T-cell (primary cell): ENCODE measurements around the gene CELSR3. TPM values are rescaled to one million over a fixed set of nuclear protein-coding genes. Genes with fewer than 3 reads are reported as not detected.

Experiments used
- ATAC-seq, 4 experiments: fragments of 200-7000 bp in 3 of 4; fragments of 150-1000 bp in 1 of 4; cut with Tn5 transposase; replicated peaks in 1 of 4; 1 replicate in 3 of 4; 2 replicates in 1 of 4; pipeline ENCODE4 v1.10.0; 2021; ENCODE audit warnings: moderate library complexity in 3 of 4, mild to moderate bottlenecking in 2 of 4, moderate number of reproducible peaks in 1 of 4
- CTCF ChIA-PET, 2 donors: fragments of 300-600 bp; sonication (Branson Sonifier 250); formaldehyde crosslinking; loops; one replicate each; lab custom pipeline; 2022; ENCODE audit warnings: antibody characterized with exemption in 2 of 2; lab: Charles Lee
- POLR2A ChIA-PET, 2 donors: fragments of 300-600 bp; sonication (Branson Sonifier 250); formaldehyde crosslinking; loops; one replicate each; lab custom pipeline; 2022; ENCODE audit warnings: antibody characterized with exemption in 2 of 2; lab: Charles Lee
- DNase-seq, 35 experiments: peaks; one replicate each; pipeline versions ENCODE4 v3.0.0 to v3.0.0-alpha.2; 2013 to 2023
- H3K27ac ChIP-seq: one replicate; pipeline ENCODE4 v1.5.1; 2013; ENCODE audit warnings: low read length
- H3K27me3 ChIP-seq, 2 experiments: replicated peaks in 1 of 2; 1 replicate in 1 of 2; 2 replicates in 1 of 2; pipeline versions ENCODE4 v1.6.1 to v1.7.0; 2013; ENCODE audit warnings: low read length in 1 of 2, mixed read lengths in 1 of 2; ENCODE audit not compliant: control insufficient read depth in 2 of 2, insufficient read depth in 2 of 2; ENCODE audit errors: extremely low read depth in 1 of 2
- H3K36me3 ChIP-seq, 2 donors: 1 replicate in 1 of 2; 2 replicates in 1 of 2; pipeline versions ENCODE4 v1.6.1 to v1.7.0; 2013; ENCODE audit warnings: low read length in 1 of 2; ENCODE audit not compliant: control insufficient read depth in 2 of 2, insufficient read depth in 1 of 2; ENCODE audit errors: extremely low read depth in 1 of 2
- H3K4me1 ChIP-seq, 2 experiments: 1 replicate in 1 of 2; 2 replicates in 1 of 2; pipeline versions ENCODE4 v1.6.1 to v1.7.0; 2013; ENCODE audit warnings: low read length in 2 of 2, mixed read lengths in 1 of 2; ENCODE audit not compliant: insufficient read depth in 2 of 2, control insufficient read depth in 1 of 2; ENCODE audit errors: extremely low read depth in 1 of 2
- H3K4me3 ChIP-seq, 2 donors: 1 replicate in 1 of 2; 2 replicates in 1 of 2; pipeline versions ENCODE4 v1.5.1 to v1.7.0; 2013; ENCODE audit warnings: mild to moderate bottlenecking in 2 of 2, low read length in 1 of 2, moderate library complexity in 1 of 2; ENCODE audit not compliant: control insufficient read depth in 1 of 2; ENCODE audit errors: extremely low read depth in 1 of 2
- H3K9me3 ChIP-seq: 2 replicates; pipeline ENCODE4 v1.7.0; 2013
- H3K27ac Mint-ChIP-seq, 2 donors: one replicate each; pipeline ENCODE4 v1.8.0; 2020 to 2021; ENCODE audit warnings: mild to moderate bottlenecking in 2 of 2, mixed read lengths in 2 of 2
- H3K27me3 Mint-ChIP-seq, 2 donors: one replicate each; pipeline ENCODE4 v1.8.0; 2021 to 2022; ENCODE audit warnings: mixed read lengths in 2 of 2
- H3K36me3 Mint-ChIP-seq: one replicate; pipeline ENCODE4 v1.8.0; 2021; ENCODE audit warnings: mixed read lengths
- H3K4me1 Mint-ChIP-seq, 3 donors: one replicate each; pipeline ENCODE4 v1.8.0; 2020 to 2022; ENCODE audit warnings: mixed read lengths in 3 of 3, mild to moderate bottlenecking in 1 of 3
- H3K4me3 Mint-ChIP-seq, 3 donors: one replicate each; pipeline ENCODE4 v1.8.0; 2020 to 2022; ENCODE audit warnings: mild to moderate bottlenecking in 3 of 3, mixed read lengths in 3 of 3, moderate library complexity in 3 of 3
- H3K9me3 Mint-ChIP-seq, 3 donors: one replicate each; pipeline ENCODE4 v1.8.0; 2020 to 2022; ENCODE audit warnings: mixed read lengths in 3 of 3
- WGBS: methylation state at CpG from one replicate; pipeline ENCODE4 v1.1.5; 2013; ENCODE audit warnings: missing lambda C conversion rate; ENCODE audit not compliant: insufficient coverage; 5-methylcytosine and 5-hydroxymethylcytosine counted together
- total RNA-seq, 35 experiments: library from RNA in 6 of 35; stranded (reverse) in 6 of 35; fragments of 120-200 nt in 1 of 35; gene quantifications; one replicate each; pipeline versions ENCODE4 v1.2.1 to v1.2.4 and lab custom pipeline; 2013 to 2026

The CELSR3 gene
- total RNA-seq, 5 donors from 2014 or later (not counting 1 experiment from before 2014, with no cell fraction given) = 5.6 to 7.4 (median 6.2) TPM

DNA sequence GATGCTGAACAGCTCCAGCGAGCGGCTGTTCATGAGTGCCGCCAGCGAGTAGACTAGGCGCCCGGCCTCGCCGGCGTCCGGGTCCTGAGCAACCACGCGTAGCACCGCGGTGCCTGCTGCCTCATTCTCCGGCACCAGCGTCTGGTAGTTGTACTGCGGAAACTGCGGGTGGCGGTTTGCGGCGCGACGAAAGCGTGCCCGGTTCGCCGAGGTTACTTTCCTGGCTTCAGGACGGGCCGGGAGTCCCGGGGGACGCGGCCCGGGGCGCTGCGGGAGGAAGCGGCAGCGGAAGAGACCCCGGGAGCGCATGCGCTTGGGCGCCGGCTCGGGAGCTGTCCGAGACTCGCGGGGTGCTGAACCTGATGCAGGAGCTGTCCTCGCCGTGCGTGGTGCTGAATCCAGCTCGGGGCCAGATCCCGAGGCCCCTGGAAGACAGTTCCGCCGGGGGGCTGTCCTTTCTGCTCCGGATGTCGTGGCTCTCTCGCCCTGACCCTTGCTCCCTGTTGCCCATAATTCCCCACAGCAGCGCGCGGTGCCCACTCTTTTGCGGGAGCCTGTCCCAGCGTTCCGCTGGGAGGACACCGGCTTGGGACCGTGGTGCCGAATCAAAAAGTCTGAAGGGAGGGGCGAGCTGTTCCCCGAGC lies 1.1 kb downstream of the CELSR3 start:
- H3K27me3 Mint-ChIP-seq = peaks cover 20 to 26% of the 10 kb centered on the region in 2 donors
- H3K9me3 Mint-ChIP-seq = no peaks in the 10 kb centered on the region
- Histone ChIP-seq H3K4me3 (peak overlapping the region; percentile 34 to 42), H3K9me3 (no peaks in the 10 kb centered on the region), H3K4me1 (peaks cover 3 to 47% of the 10 kb centered on the region in 2 experiments), H3K27me3 (peaks cover 2 to 65% of the 10 kb centered on the region in 2 experiments), H3K27ac (no peak overlapping the region), H3K36me3 (no peaks in the 10 kb centered on the region)
- no peaks in the 10 kb centered on the region for H3K36me3 Mint-ChIP-seq
- ChIA-PET CTCF (interaction anchor here in 1 of 2 donors (0.6 kb wide), 1 partner anchor 22 kb away, joined by 4 read pairs; no protein-coding TSS in a partner anchor), POLR2A (interaction anchor here in 1 of 2 donors (0.5 kb wide), 1 partner anchor 759 kb away, joined by 3 read pairs; no protein-coding TSS in a partner anchor)
- peaks cover 14 to 36% (median 24%) of the 10 kb centered on the region in 3 donors for H3K4me1 Mint-ChIP-seq
- peak overlapping the region; percentile 13 to 54 (median 21) for H3K4me3 Mint-ChIP-seq
- WGBS = 4% methylated on average over 66 of the region's 67 CpGs
- DNase-seq (peak; percentile 35 to 86 (median 70)), ATAC-seq (peak; percentile 45 to 63 (median 48))
- no peak overlapping the region for H3K27ac Mint-ChIP-seq

DNA sequence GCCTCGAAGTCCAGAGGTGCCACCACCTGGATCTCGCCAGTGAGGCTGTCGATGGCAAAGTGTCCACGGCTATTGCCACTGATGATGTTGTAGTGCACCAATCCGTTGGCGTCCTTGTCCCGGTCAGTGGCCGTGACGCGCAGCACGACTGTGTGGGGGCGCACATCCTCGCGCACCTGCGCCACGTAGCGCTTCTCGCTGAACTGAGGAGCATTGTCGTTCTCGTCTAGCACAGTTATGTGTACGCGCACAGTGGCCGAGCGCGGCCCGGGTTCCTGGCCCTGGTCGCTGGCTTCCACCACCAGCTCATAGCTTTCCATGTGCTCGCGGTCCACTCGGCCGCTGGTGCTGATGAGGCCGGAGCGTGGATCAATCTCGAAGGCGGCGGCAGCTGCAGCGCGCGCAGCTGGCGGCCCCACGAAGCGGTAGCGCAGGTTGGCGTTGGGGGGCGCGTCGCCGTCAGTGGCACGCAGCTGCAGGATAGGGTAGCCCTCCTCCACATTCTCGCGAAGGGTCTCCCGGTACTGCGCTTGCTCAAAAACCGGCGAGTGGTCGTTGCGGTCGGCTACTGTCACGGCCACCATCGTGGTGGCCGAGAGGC lies 1.8 kb downstream of the CELSR3 start:
- Histone ChIP-seq H3K4me1 (peaks cover 3 to 51% of the 10 kb centered on the region in 2 experiments), H3K36me3 (no peaks in the 10 kb centered on the region), H3K9me3 (no peaks in the 10 kb centered on the region), H3K27me3 (peaks cover 2 to 65% of the 10 kb centered on the region in 2 experiments), H3K4me3 (peak overlapping the region in 1 of 2 donors; percentile 42), H3K27ac (no peak overlapping the region)
- peaks cover 20 to 26% of the 10 kb centered on the region in 2 donors for H3K27me3 Mint-ChIP-seq
- ChIA-PET CTCF (no interaction called here), POLR2A (no interaction called here)
- ATAC-seq (no peak), DNase-seq (no peak)
- no peak overlapping the region for H3K27ac Mint-ChIP-seq
- WGBS = 68% methylated on average over 61 of the region's 61 CpGs
- H3K4me3 Mint-ChIP-seq = peak overlapping the region in 1 of 3 donors; percentile 54
- H3K4me1 Mint-ChIP-seq = peaks cover 14 to 37% (median 25%) of the 10 kb centered on the region in 3 donors
- H3K9me3 Mint-ChIP-seq = no peaks in the 10 kb centered on the region
- H3K36me3 Mint-ChIP-seq = no peaks in the 10 kb centered on the region

DNA sequence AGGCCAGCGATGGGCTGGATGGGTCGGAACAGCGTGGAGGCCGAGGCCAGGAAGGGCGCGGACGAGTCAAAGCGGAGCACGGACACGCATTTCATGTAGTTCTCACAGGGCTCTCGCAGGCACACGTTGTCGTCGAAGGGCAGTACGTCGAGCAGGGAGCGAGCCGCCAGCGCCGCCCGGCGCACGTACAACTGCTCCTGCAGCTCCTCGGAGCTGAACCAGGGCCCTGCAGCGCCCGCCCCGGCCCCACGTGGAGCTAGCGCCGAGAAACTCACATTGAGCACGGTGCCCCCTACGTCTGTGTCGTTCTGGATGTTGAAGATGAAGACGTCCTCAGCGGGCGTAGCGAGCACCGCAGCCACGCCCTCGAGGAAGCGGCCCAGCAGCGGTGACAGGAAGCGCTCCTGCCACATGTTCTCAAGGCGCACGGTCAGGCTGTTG lies 5.8 kb downstream of the CELSR3 start:
- ChIA-PET CTCF (interaction anchor here in 1 of 2 donors (0.6 kb wide), 1 partner anchor 497 kb away, joined by 3 read pairs; no protein-coding TSS in a partner anchor), POLR2A (no interaction called here)
- H3K27me3 Mint-ChIP-seq = peaks cover 12 to 16% of the 10 kb centered on the region in 2 donors
- H3K36me3 Mint-ChIP-seq = no peaks in the 10 kb centered on the region
- Histone ChIP-seq H3K36me3 (no peaks in the 10 kb centered on the region), H3K27ac (peak overlapping the region; percentile 57), H3K4me1 (peaks cover 0 to 37% of the 10 kb centered on the region in 2 experiments), H3K4me3 (peak overlapping the region; percentile 46 to 52), H3K9me3 (no peaks in the 10 kb centered on the region), H3K27me3 (peaks cover 2 to 38% of the 10 kb centered on the region in 2 experiments)
- WGBS = 58% methylated on average over 45 of the region's 45 CpGs
- H3K4me3 Mint-ChIP-seq = peak overlapping the region; percentile 65 to 74 (median 72)
- ATAC-seq = peak in 1 of 4 experiments; percentile 15
- peaks cover 0 to 26% (median 15%) of the 10 kb centered on the region in 3 donors for H3K4me1 Mint-ChIP-seq
- peak overlapping the region; percentile 34 to 65 for H3K27ac Mint-ChIP-seq
- no peaks in the 10 kb centered on the region for H3K9me3 Mint-ChIP-seq
- DNase-seq = peak in 28 of 35 experiments; percentile 15 to 55 (median 28)

DNA sequence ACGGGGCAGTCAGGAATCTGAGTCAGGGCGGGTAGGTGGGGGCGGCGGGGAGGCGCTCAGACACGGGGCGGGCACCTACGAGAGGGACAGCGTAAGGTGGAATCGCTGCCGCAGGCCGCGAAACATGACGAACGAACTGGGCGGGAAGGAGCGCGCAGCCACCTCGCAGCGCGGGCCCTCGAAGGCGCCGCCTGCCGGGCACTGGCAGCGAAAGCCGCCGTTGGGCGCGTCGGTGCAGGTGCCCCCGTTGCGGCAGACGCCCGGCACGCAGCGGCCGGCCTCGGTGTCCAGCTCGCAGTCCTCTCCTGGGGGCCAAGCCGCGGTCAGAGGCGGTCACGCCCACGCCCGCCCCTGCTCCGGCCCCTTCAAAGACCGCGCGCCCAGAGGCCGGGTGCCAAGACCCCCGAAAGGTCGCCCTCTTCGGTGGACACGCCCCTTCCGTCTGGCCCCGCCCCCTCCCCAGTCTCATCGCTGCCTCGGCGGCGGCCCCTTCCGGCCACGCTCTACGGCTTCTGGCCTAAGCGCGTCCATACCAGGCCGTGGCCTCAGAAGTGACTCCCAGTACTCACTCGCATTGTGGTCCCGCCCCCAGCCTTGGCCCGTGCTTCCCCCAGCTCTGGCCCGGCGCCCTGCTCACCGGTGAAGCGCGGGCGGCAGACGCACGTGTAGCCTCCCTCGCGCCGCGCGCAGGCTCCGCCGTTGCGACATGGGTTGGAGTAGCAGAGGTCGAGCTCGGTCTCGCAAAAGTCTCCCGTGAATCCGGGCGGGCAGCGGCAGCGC lies 6.4 kb downstream of the CELSR3 start:
- Histone ChIP-seq H3K27ac (peak overlapping the region; percentile 74), H3K4me1 (peaks cover 0 to 31% of the 10 kb centered on the region in 2 experiments), H3K36me3 (no peaks in the 10 kb centered on the region), H3K27me3 (peaks cover 2 to 31% of the 10 kb centered on the region in 2 experiments), H3K9me3 (no peaks in the 10 kb centered on the region), H3K4me3 (peak overlapping the region; percentile 46 to 52)
- peak overlapping the region; percentile 68 to 79 (median 72) for H3K4me3 Mint-ChIP-seq
- ChIA-PET CTCF (interaction anchor here in 1 of 2 donors (0.6 kb wide), 1 partner anchor 497 kb away, joined by 3 read pairs; no protein-coding TSS in a partner anchor), POLR2A (no interaction called here)
- ATAC-seq = peak; percentile 80 to 90 (median 86)
- H3K27ac Mint-ChIP-seq = peak overlapping the region in 1 of 2 donors; percentile 55
- peak; percentile 70 to 93 (median 81) for DNase-seq
- H3K27me3 Mint-ChIP-seq = peaks cover 9 to 16% of the 10 kb centered on the region in 2 donors
- no peaks in the 10 kb centered on the region for H3K36me3 Mint-ChIP-seq
- peaks cover 0 to 20% (median 11%) of the 10 kb centered on the region in 3 donors for H3K4me1 Mint-ChIP-seq
- H3K9me3 Mint-ChIP-seq = no peaks in the 10 kb centered on the region
- 7% methylated on average over 94 of the region's 94 CpGs for WGBS

DNA sequence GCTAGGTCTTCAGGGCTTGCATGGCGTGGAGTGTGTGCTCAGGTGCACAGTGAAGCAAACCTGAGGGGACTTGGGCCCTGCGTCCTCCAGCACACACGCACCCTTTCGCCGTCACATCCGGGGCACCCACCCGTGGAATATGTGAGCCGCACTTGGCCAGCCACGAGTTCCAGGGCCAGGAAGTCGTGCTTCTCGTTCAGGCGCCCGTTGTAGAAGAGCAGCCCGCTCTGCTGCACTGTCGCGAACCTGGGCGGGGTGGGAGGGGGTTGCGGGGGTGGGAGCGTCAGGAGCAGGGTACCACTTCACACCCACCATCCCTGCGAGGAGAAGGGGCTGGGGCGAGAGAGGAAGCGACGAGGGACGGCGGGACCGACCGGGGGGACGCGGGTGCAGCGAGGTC lies 7.1 kb downstream of the CELSR3 start:
- H3K27me3 ChIP-seq = peaks cover 2 to 25% of the 10 kb centered on the region in 2 experiments
- H3K27ac ChIP-seq = peak overlapping the region; percentile 74
- H3K4me3 ChIP-seq = peak overlapping the region; percentile 27 to 52
- H3K4me1 ChIP-seq = peaks cover 0 to 26% of the 10 kb centered on the region in 2 experiments
- DNase-seq (peak in 33 of 35 experiments; percentile 12 to 69 (median 46)), ATAC-seq (peak; percentile 31 to 48 (median 40))
- Mint-ChIP-seq H3K27ac (peak overlapping the region; percentile 66 to 84), H3K4me1 (peaks cover 0 to 17% (median 11%) of the 10 kb centered on the region in 3 donors), H3K36me3 (no peaks in the 10 kb centered on the region), H3K27me3 (peaks cover 9 to 16% of the 10 kb centered on the region in 2 donors), H3K9me3 (no peaks in the 10 kb centered on the region), H3K4me3 (peak overlapping the region; percentile 68 to 79 (median 72))
- ChIA-PET CTCF (no interaction called here), POLR2A (interaction anchor here in 1 of 2 donors (0.5 kb wide), 1 partner anchor 280 kb away, joined by 4 read pairs; no protein-coding TSS in a partner anchor)
- 14% methylated on average over 15 of the region's 30 CpGs for WGBS
- H3K9me3 ChIP-seq = no peaks in the 10 kb centered on the region
- H3K36me3 ChIP-seq = no peaks in the 10 kb centered on the region
